ENCODE data around the gene TENM3. TPM values are rescaled to one million over a fixed set of nuclear protein-coding genes. Genes with fewer than 3 reads are reported as not detected.
"Not testable (repeated sequence)": the region's sequence is repeated elsewhere in the genome, so short reads cannot be mapped to it uniquely, and the experiment has no call there.

The TENM3 gene
- total RNA-seq: 32.9 TPM
- polyA plus RNA-seq (ENCODE audit: insufficient read depth in 1 of 8, insufficient read length in 8 of 8, low replicate concordance in 1 of 8): 10 to 100 TPM; 11.0 to 28.2 (median 21.3) TPM
- long read RNA-seq, donor 1: 0 reads
- long read RNA-seq, donor 2: 0 reads
- long read RNA-seq, donor 3, partial matches to known transcripts: 0 of 1 reads
- long read RNA-seq, donor 3, other reads (novel, unspliced or antisense): 0 of 1 reads
- long read RNA-seq, donor 4, partial matches to known transcripts: 0 of 1 reads
- long read RNA-seq, donor 4, other reads (novel, unspliced or antisense): 0 of 1 reads
- long read RNA-seq, donor 5, partial matches to known transcripts: 6 of 8 reads
- long read RNA-seq, donor 5, other reads (novel, unspliced or antisense): 0 of 8 reads
- long read RNA-seq, donor 6: 0 reads
- long read RNA-seq, donor 7: 0 reads
- long read RNA-seq, donor 8, partial matches to known transcripts: 0 of 2 reads
- long read RNA-seq, donor 8, other reads (novel, unspliced or antisense): 0 of 2 reads
- long read RNA-seq, donor 9, partial matches to known transcripts: 0 of 2 reads
- long read RNA-seq, donor 9, other reads (novel, unspliced or antisense): 0 of 2 reads
- long read RNA-seq, donor 10: 0 reads
- long read RNA-seq, donor 11: 0 reads

DNA sequence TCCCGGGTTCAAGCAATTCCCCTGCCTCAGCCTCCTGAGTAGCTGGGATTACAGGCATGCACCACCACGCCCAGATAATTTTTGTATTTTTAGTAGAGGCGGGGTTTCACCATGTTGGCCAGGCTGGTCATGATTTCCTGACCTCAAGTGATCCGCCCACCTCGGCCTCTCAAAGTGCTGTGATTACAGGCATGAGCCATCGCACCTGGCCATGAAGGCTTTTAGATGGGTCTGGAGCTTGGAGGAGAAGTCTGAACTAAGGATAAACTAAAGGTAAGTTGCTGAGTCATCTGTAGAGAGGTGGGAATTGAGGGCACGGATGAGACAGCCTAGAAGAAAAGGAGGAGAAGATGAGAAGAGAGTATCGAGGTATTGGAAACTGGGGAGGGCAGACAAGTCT, at the start of gene TENM3:
Gene TENM3 (plus strand): TSS at position 199 of the 400 bp plus-strand sequence. CDS start 80,619 bp downstream, outside the sequence.
- DNase-seq; H3K9me3 ChIP-seq (replicated peaks; ENCODE audit: control insufficient read depth, low read depth, low read length); H3K36me3 ChIP-seq (ENCODE audit: control insufficient read depth, insufficient read depth, low read length); H3K27me3 ChIP-seq (ENCODE audit: control insufficient read depth, insufficient read depth, low read length); H3K4me1 ChIP-seq (ENCODE audit: control insufficient read depth, insufficient read depth, low read length); H3K27ac ChIP-seq (ENCODE audit: low read length); H3K4me3 ChIP-seq (ENCODE audit: low read length): not testable (repeated sequence)
- 85% methylated on average over 6 of the region's 8 CpGs for WGBS (ENCODE audit: insufficient coverage)

DNA sequence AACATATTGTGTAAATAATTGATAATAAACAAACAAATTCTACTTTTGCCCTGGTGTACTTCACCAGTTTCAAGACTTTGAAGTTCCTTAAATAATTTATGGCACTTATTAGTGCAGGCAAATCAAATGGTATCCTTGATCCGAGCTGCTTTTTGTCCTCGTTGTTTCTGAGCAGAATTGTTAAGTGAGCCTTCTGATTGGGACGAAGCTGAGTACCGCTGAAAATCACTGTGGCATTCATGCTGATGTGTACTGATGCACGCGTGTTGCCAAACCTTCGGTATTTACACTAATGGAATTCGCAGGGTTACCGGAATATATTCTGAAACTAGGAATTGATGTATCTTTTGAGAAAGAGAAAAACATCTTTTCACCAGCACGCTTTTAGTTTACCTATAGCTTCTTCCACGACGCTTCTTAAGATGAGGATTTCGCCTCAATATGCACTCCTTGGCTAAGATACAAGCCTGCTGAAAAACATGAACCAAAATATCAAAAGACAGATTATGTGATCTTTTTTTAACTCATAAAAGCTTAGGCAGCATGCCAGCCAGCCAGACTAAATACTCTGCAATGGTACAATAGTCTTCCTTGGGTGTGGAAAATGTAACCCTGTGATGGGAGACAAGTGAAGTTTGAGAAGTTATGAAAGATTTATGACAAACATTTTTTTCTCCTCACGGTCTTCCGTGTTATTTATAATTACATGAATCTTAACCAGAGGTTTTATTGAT, 48.9 kb upstream of the TENM3 start:
- Histone ChIP-seq H3K27me3 (ENCODE audit: control insufficient read depth, insufficient read depth, low read length) (no peaks in the 10 kb centered on the region), H3K4me3 (ENCODE audit: low read length) (no peak overlapping the region), H3K9me3 (replicated peaks; ENCODE audit: control insufficient read depth, low read depth, low read length) (no peaks in the 10 kb centered on the region), H3K36me3 (ENCODE audit: control insufficient read depth, insufficient read depth, low read length) (no peaks in the 10 kb centered on the region), H3K4me1 (ENCODE audit: control insufficient read depth, insufficient read depth, low read length) (no peaks in the 10 kb centered on the region), H3K27ac (ENCODE audit: low read length) (no peak overlapping the region)
- 41% methylated on average over 6 of the region's 15 CpGs for WGBS (ENCODE audit: insufficient coverage)
- DNase-seq: peak; percentile 23

GRCh38 chr4:182197611-182198010, 45.6 kb upstream of the TENM3 start:
- H3K27me3 ChIP-seq (ENCODE audit: control insufficient read depth, insufficient read depth, low read length): no peaks in the 10 kb centered on the region
- 90% methylated on average over 8 of the region's 9 CpGs for WGBS (ENCODE audit: insufficient coverage)
- DNase-seq: no peak

DNA sequence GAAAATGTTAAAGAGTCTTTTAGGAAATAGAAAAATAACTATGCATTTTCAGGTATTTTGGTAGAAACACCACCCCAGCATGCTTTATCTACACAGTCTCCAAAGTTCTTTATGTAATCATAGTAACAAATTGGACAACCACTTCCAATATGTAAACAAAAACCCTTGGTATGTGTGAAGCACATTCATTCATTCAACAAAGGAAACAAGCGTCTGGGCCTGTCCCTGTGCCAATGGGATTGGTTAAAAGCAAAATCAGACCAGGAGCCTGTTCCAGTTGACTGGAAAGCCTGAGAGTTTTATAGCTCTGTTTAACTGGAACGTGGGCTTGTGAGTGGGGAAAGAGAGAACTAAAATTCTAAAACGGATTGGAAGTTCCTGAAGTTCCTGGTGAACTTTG, 41.3 kb upstream of the TENM3 start:
- H3K4me1 ChIP-seq (ENCODE audit: control insufficient read depth, insufficient read depth, low read length): peaks cover 3% of the 10 kb centered on the region
- H3K27me3 ChIP-seq (ENCODE audit: control insufficient read depth, insufficient read depth, low read length): no peaks in the 10 kb centered on the region
- WGBS (ENCODE audit: insufficient coverage): 50% methylated on average over 1 of the region's 3 CpGs
- H3K4me3 ChIP-seq (ENCODE audit: low read length): no peak overlapping the region
- H3K27ac ChIP-seq (ENCODE audit: low read length): no peak overlapping the region
- no peaks in the 10 kb centered on the region for H3K36me3 ChIP-seq (ENCODE audit: control insufficient read depth, insufficient read depth, low read length)
- no peaks in the 10 kb centered on the region for H3K9me3 ChIP-seq (replicated peaks; ENCODE audit: control insufficient read depth, low read depth, low read length)
- DNase-seq: no peak

More at GRCh38 chr4:182197611-182198010, 45.6 kb upstream of the TENM3 start:
- Histone ChIP-seq H3K4me1 (ENCODE audit: control insufficient read depth, insufficient read depth, low read length) (no peaks in the 10 kb centered on the region), H3K9me3 (replicated peaks; ENCODE audit: control insufficient read depth, low read depth, low read length) (no peaks in the 10 kb centered on the region), H3K36me3 (ENCODE audit: control insufficient read depth, insufficient read depth, low read length) (no peaks in the 10 kb centered on the region), H3K4me3 (ENCODE audit: low read length) (no peak overlapping the region), H3K27ac (ENCODE audit: low read length) (no peak overlapping the region)

DNA sequence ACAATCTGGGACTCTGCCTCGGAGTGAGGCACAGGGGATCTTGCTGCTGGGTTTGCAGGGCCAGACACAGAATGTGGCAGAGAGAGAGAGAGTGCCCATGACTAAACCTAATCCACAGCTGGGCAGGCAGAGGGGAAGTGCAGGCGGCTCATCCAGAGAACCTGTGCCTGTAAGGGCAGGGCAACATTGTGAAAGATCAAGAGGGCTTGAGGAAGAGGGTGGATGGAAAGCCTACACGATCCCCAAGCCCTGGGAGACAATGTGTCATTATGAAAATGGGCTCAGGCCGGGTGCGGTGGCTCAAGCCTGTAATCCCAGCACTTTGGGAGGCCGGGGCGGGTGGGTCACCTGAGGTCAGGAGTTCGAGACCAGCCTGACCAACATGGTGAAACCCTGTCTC, 40.6 kb upstream of the TENM3 start:
- no peak for DNase-seq
- H3K4me1 ChIP-seq (ENCODE audit: control insufficient read depth, insufficient read depth, low read length): peaks cover 3% of the 10 kb centered on the region
- no peak overlapping the region for H3K27ac ChIP-seq (ENCODE audit: low read length)
- H3K9me3 ChIP-seq (replicated peaks; ENCODE audit: control insufficient read depth, low read depth, low read length): no peaks in the 10 kb centered on the region
- H3K4me3 ChIP-seq (ENCODE audit: low read length): no peak overlapping the region
- no peaks in the 10 kb centered on the region for H3K36me3 ChIP-seq (ENCODE audit: control insufficient read depth, insufficient read depth, low read length)
- WGBS (ENCODE audit: insufficient coverage): 98% methylated on average over 5 of the region's 8 CpGs
- no peaks in the 10 kb centered on the region for H3K27me3 ChIP-seq (ENCODE audit: control insufficient read depth, insufficient read depth, low read length)

GRCh38 chr4:182203872-182204411, 39.3 kb upstream of the TENM3 start:
- H3K9me3 ChIP-seq (replicated peaks; ENCODE audit: control insufficient read depth, low read depth, low read length): no peaks in the 10 kb centered on the region
- DNase-seq: no peak
- H3K27ac ChIP-seq (ENCODE audit: low read length): no peak overlapping the region
- 92% methylated on average over 7 of the region's 8 CpGs for WGBS (ENCODE audit: insufficient coverage)
- peaks cover 2% of the 10 kb centered on the region for H3K27me3 ChIP-seq (ENCODE audit: control insufficient read depth, insufficient read depth, low read length)
- no peak overlapping the region for H3K4me3 ChIP-seq (ENCODE audit: low read length)
- no peaks in the 10 kb centered on the region for H3K36me3 ChIP-seq (ENCODE audit: control insufficient read depth, insufficient read depth, low read length)
- peaks cover 7% of the 10 kb centered on the region for H3K4me1 ChIP-seq (ENCODE audit: control insufficient read depth, insufficient read depth, low read length)

GRCh38 chr4:182205306-182205705, 37.9 kb upstream of the TENM3 start:
- no peaks in the 10 kb centered on the region for H3K9me3 ChIP-seq (replicated peaks; ENCODE audit: control insufficient read depth, low read depth, low read length)
- no peak overlapping the region for H3K27ac ChIP-seq (ENCODE audit: low read length)
- no peaks in the 10 kb centered on the region for H3K36me3 ChIP-seq (ENCODE audit: control insufficient read depth, insufficient read depth, low read length)
- no peak overlapping the region for H3K4me3 ChIP-seq (ENCODE audit: low read length)
- H3K4me1 ChIP-seq (ENCODE audit: control insufficient read depth, insufficient read depth, low read length): peaks cover 7% of the 10 kb centered on the region
- 91% methylated on average over 9 of the region's 9 CpGs for WGBS (ENCODE audit: insufficient coverage)
- peaks cover 2% of the 10 kb centered on the region for H3K27me3 ChIP-seq (ENCODE audit: control insufficient read depth, insufficient read depth, low read length)
- no peak for DNase-seq

GRCh38 chr4:182206266-182206665, 36.9 kb upstream of the TENM3 start:
- H3K36me3 ChIP-seq (ENCODE audit: control insufficient read depth, insufficient read depth, low read length): no peaks in the 10 kb centered on the region

GRCh38 chr4:182206916-182207315, 36.3 kb upstream of the TENM3 start:
- Histone ChIP-seq H3K4me3 (ENCODE audit: low read length) (no peak overlapping the region), H3K27me3 (ENCODE audit: control insufficient read depth, insufficient read depth, low read length) (peaks cover 2% of the 10 kb centered on the region), H3K4me1 (ENCODE audit: control insufficient read depth, insufficient read depth, low read length) (peaks cover 7% of the 10 kb centered on the region), H3K9me3 (replicated peaks; ENCODE audit: control insufficient read depth, low read depth, low read length) (no peaks in the 10 kb centered on the region), H3K36me3 (ENCODE audit: control insufficient read depth, insufficient read depth, low read length) (no peaks in the 10 kb centered on the region), H3K27ac (ENCODE audit: low read length) (no peak overlapping the region)
- peak; percentile 31 for DNase-seq
- 39% methylated on average over 3 of the region's 4 CpGs for whole genome bisulfite sequencing (ENCODE audit: insufficient coverage)

More at GRCh38 chr4:182206266-182206665, 36.9 kb upstream of the TENM3 start:
- Histone ChIP-seq H3K27me3 (ENCODE audit: control insufficient read depth, insufficient read depth, low read length) (peaks cover 2% of the 10 kb centered on the region), H3K4me3 (ENCODE audit: low read length) (no peak overlapping the region), H3K27ac (ENCODE audit: low read length) (no peak overlapping the region), H3K9me3 (replicated peaks; ENCODE audit: control insufficient read depth, low read depth, low read length) (no peaks in the 10 kb centered on the region), H3K4me1 (ENCODE audit: control insufficient read depth, insufficient read depth, low read length) (peaks cover 7% of the 10 kb centered on the region)
- no CpG with 5 or more reads among the region's 5 CpGs for WGBS (ENCODE audit: insufficient coverage)
- no peak for DNase-seq

All from muscle of leg (tissue), 16 donors.